GM12874 (cell line): ENCODE data around the gene CPO.

Source experiments
- CTCF ChIP-seq: IDR thresholded peaks from 2 replicates; pipeline ENCODE4 v1.5.1; 2011; ENCODE audit warnings: low read depth, mild to moderate bottlenecking, control low read depth, low read length, moderate library complexity; ENCODE audit not compliant: insufficient read depth

Gene CPO

GRCh38 chr2:206983161-206983859 is 44.0 kb downstream of the CPO start:
- no peak for TF ChIP-seq CTCF

GRCh38 chr2:206984206-206984605 is 44.9 kb downstream of the CPO start:
- TF ChIP-seq CTCF: no peak

GRCh38 chr2:206986943-206987342 is 47.6 kb downstream of the CPO start:
- TF ChIP-seq CTCF: no peak

- no peak for TF ChIP-seq CTCF
Measured at GRCh38 chr2:206987810-206988209, 48.5 kb downstream of the CPO start.

- no peak for TF ChIP-seq CTCF
Measured at GRCh38 chr2:206988884-206989283, 49.6 kb downstream of the CPO start.

- TF ChIP-seq CTCF: peak; percentile 94
Measured at GRCh38 chr2:206989311-206989710, 50.0 kb downstream of the CPO start.

GRCh38 chr2:206990360-206990759 is 51.0 kb downstream of the CPO start:
- no peak for TF ChIP-seq CTCF

GRCh38 chr2:206991070-206991469 is 51.8 kb downstream of the CPO start:
- TF ChIP-seq CTCF: no peak
